GM12865 (cell line): ENCODE data around the gene CAPN15.

Experiments
- DNase-seq: peaks from one replicate; pipeline ENCODE4 v3.0.0; 2010; ENCODE audit warnings: low read depth
- H3K4me3 ChIP-seq: 2 replicates; pipeline ENCODE4 v1.5.1; 2011; ENCODE audit warnings: mild to moderate bottlenecking, low read depth, low read length, control low read depth
- TF ChIP-seq, protein P1 (sequence below): IDR thresholded peaks from 2 replicates; pipeline ENCODE4 v1.5.1; 2011; ENCODE audit warnings: low read length, control low read depth, low read depth, inconsistent platforms; ENCODE audit not compliant: insufficient read depth; ENCODE audit errors: missing control alignments

CAPN15 gene

GRCh38 chr16:600781-601180 lies 73.3 kb downstream of the CAPN15 start:
- TF ChIP-seq, protein P1, sequence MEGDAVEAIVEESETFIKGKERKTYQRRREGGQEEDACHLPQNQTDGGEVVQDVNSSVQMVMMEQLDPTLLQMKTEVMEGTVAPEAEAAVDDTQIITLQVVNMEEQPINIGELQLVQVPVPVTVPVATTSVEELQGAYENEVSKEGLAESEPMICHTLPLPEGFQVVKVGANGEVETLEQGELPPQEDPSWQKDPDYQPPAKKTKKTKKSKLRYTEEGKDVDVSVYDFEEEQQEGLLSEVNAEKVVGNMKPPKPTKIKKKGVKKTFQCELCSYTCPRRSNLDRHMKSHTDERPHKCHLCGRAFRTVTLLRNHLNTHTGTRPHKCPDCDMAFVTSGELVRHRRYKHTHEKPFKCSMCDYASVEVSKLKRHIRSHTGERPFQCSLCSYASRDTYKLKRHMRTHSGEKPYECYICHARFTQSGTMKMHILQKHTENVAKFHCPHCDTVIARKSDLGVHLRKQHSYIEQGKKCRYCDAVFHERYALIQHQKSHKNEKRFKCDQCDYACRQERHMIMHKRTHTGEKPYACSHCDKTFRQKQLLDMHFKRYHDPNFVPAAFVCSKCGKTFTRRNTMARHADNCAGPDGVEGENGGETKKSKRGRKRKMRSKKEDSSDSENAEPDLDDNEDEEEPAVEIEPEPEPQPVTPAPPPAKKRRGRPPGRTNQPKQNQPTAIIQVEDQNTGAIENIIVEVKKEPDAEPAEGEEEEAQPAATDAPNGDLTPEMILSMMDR: no peak
- no peak overlapping the region for H3K4me3 ChIP-seq
- DNase-seq: no peak

DNA sequence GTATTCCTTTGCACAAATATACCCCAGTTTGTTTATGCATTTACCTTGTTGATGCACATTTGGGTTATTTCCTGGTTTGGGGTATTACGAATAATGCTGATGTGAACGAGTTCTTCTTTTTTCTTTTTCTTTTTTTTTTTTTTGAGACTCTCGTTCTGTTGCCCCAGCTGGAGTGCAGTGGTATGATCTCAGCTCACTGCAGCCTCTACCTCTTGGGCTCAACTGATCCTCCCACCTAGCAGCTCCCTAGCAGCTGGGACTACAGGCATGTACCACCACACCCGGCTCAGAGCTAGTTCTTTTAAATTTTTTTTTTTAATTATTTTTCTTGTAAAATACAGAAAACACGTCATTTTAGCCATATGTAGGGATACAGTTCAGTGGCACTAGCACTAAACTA lies 76.4 kb downstream of the CAPN15 start:
- H3K4me3 ChIP-seq: no peak overlapping the region
- TF ChIP-seq, protein P1: no peak
- no peak for DNase-seq
